Body of pancreas (tissue), 4 donors: ENCODE data around the gene VPS37D. TPM values are rescaled to one million over a fixed set of nuclear protein-coding genes. Genes with fewer than 3 reads are reported as not detected.

Source experiments
- ATAC-seq: fragments of 150-250 bp; one replicate; pipeline ENCODE4 v1.9.1; 2016
- DNase-seq, 4 donors: peaks; one replicate each; pipeline ENCODE4 v3.0.0-alpha.2; 2019
- H3K27ac ChIP-seq, 4 donors: fragments of 200-600 bp; sonication (generic); 1 replicate in 3 of 4; 2 replicates in 1 of 4; pipeline versions ENCODE4 v1.5.1 to v1.6.1; 2016 to 2019; ENCODE audit warnings: mild to moderate bottlenecking in 1 of 4, mixed read lengths in 1 of 4, moderate library complexity in 1 of 4
- H3K27me3 ChIP-seq, 2 donors: fragments of 200-600 bp; sonication (generic); one replicate each; pipeline ENCODE4 v1.6.0; 2016; ENCODE audit warnings: mild to moderate bottlenecking in 1 of 2
- H3K36me3 ChIP-seq, 2 donors: fragments of 200-600 bp; sonication (generic); replicated peaks in 1 of 2; 2 replicates each; pipeline ENCODE4 v1.5.1; 2016; ENCODE audit warnings: low read depth in 2 of 2; ENCODE audit not compliant: insufficient read depth in 1 of 2
- H3K4me1 ChIP-seq: fragments of 200-600 bp; sonication (generic); one replicate; pipeline ENCODE4 v1.6.0; 2016
- H3K4me3 ChIP-seq, 2 donors: fragments of 200-600 bp; sonication (generic); 1 replicate in 1 of 2; 2 replicates in 1 of 2; pipeline ENCODE4 v1.5.1; 2016 to 2019
- H3K9me3 ChIP-seq, 3 donors: fragments of 200-600 bp; sonication (generic); 1 replicate in 2 of 3; 2 replicates in 1 of 3; pipeline ENCODE4 v1.5.1; 2016
- CTCF ChIP-seq, 7 experiments: fragments of 450-650 bp in 4 of 7; fragments of 200-600 bp in 3 of 7; sonication (generic) in 3 of 7; IDR thresholded peaks; one replicate each; pipeline ENCODE4 v1.5.1; 2016 to 2019; ENCODE audit warnings: antibody characterized with exemption in 7 of 7
- POLR2A ChIP-seq, 3 donors: fragments of 450-650 bp; IDR thresholded peaks; one replicate each; pipeline ENCODE4 v1.6.1; 2016; ENCODE audit warnings: antibody characterized with exemption in 3 of 3, mild to moderate bottlenecking in 2 of 3
- WGBS, 2 donors: methylation state at CpG; one replicate each; pipeline ENCODE4 v1.1.5; 2017; 5-methylcytosine and 5-hydroxymethylcytosine counted together
- intact Hi-C: fragments of 100-400 bp; cut with DNase I; formaldehyde crosslinking; loops from one replicate; pipeline ENCODE4 v1.15.1; 2023
- total RNA-seq, 2 donors: library from RNA; depleted of rRNA; stranded (reverse); fragments of >200 nt; gene quantifications; one replicate each; pipeline ENCODE4 v1.1.0, GENCODE V29; 2016

VPS37D gene
- total RNA-seq, 2 donors from 2014 or later: 1.3 to 6.0 TPM

- Histone ChIP-seq H3K27ac (peak overlapping the region in 3 of 4 donors; percentile 59 to 68 (median 65)), H3K4me3 (peak overlapping the region in 1 of 2 donors; percentile 29), H3K9me3 (no peaks in the 10 kb centered on the region), H3K4me1 (peaks cover 21% of the 10 kb centered on the region), H3K36me3 (no peaks in the 10 kb centered on the region), H3K27me3 (no peaks in the 10 kb centered on the region)
- DNase-seq (no peak), ATAC-seq (no peak)
- no peak for TF ChIP-seq CTCF (IDR thresholded peaks at IDR 0.05)
- TF ChIP-seq POLR2A (IDR thresholded peaks at IDR 0.05): no peak
- 9 to 17% methylated on average over 5 of the region's 5 CpGs for WGBS, 2 donors
- intact Hi-C loops: no loop called here
Observed at GRCh38 chr7:73668886-73669230, 1.2 kb downstream of the VPS37D start.

- Histone ChIP-seq H3K27ac (peak overlapping the region in 3 of 4 donors; percentile 59 to 68 (median 65)), H3K4me1 (peaks cover 21% of the 10 kb centered on the region), H3K9me3 (no peaks in the 10 kb centered on the region), H3K27me3 (no peaks in the 10 kb centered on the region), H3K4me3 (no peak overlapping the region), H3K36me3 (no peaks in the 10 kb centered on the region)
- 51 to 68% methylated on average over 3 to 19 of the region's 19 CpGs for WGBS, 2 donors
- TF ChIP-seq CTCF (IDR thresholded peaks at IDR 0.05) (no peak), POLR2A (IDR thresholded peaks at IDR 0.05) (peak in 2 of 3 donors; percentile 38 to 56)
- DNase-seq (peak in 3 of 4 donors; percentile 46 to 60 (median 50)), ATAC-seq (peak; percentile 13)
- intact Hi-C loops: no loop called here
Observed at GRCh38 chr7:73669288-73669701, 1.7 kb downstream of the VPS37D start.

- intact Hi-C loops: loop anchor here (5.0 to 10.0 kb wide), 2 partner anchors 48 to 55 kb away; partner anchors contain the start of gene MLXIPL
- DNase-seq (no peak), ATAC-seq (no peak)
- Histone ChIP-seq H3K36me3 (no peaks in the 10 kb centered on the region), H3K4me3 (no peak overlapping the region), H3K9me3 (no peaks in the 10 kb centered on the region), H3K4me1 (peaks cover 21% of the 10 kb centered on the region), H3K27me3 (no peaks in the 10 kb centered on the region), H3K27ac (peak overlapping the region in 2 of 4 donors; percentile 59 to 68)
- WGBS, 2 donors: 85% methylated on average over 6 to 12 of the region's 12 CpGs
- TF ChIP-seq CTCF (IDR thresholded peaks at IDR 0.05) (no peak), POLR2A (IDR thresholded peaks at IDR 0.05) (no peak)
Observed at GRCh38 chr7:73669858-73670385, 2.3 kb downstream of the VPS37D start.

- Histone ChIP-seq H3K4me3 (no peak overlapping the region), H3K36me3 (no peaks in the 10 kb centered on the region), H3K27me3 (no peaks in the 10 kb centered on the region), H3K4me1 (peaks cover 18% of the 10 kb centered on the region), H3K9me3 (no peaks in the 10 kb centered on the region), H3K27ac (no peak overlapping the region)
- TF ChIP-seq POLR2A (IDR thresholded peaks at IDR 0.05) (no peak), CTCF (IDR thresholded peaks at IDR 0.05) (no peak)
- DNase-seq: no peak
- intact Hi-C loops: loop anchor here (5.0 to 10.0 kb wide), 2 partner anchors 49 to 54 kb away; partner anchors contain the start of gene MLXIPL
- no peak for ATAC-seq
- WGBS, 2 donors: 20 to 64% methylated on average over 1 to 8 of the region's 12 CpGs
Observed at GRCh38 chr7:73671322-73671661, 3.7 kb downstream of the VPS37D start.

GRCh38 chr7:73671857-73672445 lies 4.3 kb downstream of the VPS37D start:
- Histone ChIP-seq H3K4me3 (no peak overlapping the region), H3K27ac (no peak overlapping the region), H3K9me3 (no peaks in the 10 kb centered on the region), H3K27me3 (no peaks in the 10 kb centered on the region), H3K36me3 (no peaks in the 10 kb centered on the region), H3K4me1 (peaks cover 18% of the 10 kb centered on the region)
- DNase-seq (no peak), ATAC-seq (no peak)
- WGBS, 2 donors: 94 to 97% methylated on average over 14 to 15 of the region's 15 CpGs
- TF ChIP-seq CTCF (IDR thresholded peaks at IDR 0.05) (no peak), POLR2A (IDR thresholded peaks at IDR 0.05) (no peak)
- intact Hi-C loops: loop anchor here (5.0 to 10.0 kb wide), 2 partner anchors 50 to 53 kb away; partner anchors contain the start of gene MLXIPL
